Colon (tissue), 2 donors: ENCODE measurements around the gene ZBTB7C.
"Not testable (repeated sequence)": the region's sequence is repeated elsewhere in the genome, so short reads cannot be mapped to it uniquely, and the experiment has no call there.

ENCODE experiments used
- FAIRE-seq: peaks from 2 replicates; lab custom pipeline; 2012; peaks lifted over from hg19 to GRCh38; lab: Jason Lieb, UNC
- donor health status: control.
- donor health status: control.

ZBTB7C gene

DNA sequence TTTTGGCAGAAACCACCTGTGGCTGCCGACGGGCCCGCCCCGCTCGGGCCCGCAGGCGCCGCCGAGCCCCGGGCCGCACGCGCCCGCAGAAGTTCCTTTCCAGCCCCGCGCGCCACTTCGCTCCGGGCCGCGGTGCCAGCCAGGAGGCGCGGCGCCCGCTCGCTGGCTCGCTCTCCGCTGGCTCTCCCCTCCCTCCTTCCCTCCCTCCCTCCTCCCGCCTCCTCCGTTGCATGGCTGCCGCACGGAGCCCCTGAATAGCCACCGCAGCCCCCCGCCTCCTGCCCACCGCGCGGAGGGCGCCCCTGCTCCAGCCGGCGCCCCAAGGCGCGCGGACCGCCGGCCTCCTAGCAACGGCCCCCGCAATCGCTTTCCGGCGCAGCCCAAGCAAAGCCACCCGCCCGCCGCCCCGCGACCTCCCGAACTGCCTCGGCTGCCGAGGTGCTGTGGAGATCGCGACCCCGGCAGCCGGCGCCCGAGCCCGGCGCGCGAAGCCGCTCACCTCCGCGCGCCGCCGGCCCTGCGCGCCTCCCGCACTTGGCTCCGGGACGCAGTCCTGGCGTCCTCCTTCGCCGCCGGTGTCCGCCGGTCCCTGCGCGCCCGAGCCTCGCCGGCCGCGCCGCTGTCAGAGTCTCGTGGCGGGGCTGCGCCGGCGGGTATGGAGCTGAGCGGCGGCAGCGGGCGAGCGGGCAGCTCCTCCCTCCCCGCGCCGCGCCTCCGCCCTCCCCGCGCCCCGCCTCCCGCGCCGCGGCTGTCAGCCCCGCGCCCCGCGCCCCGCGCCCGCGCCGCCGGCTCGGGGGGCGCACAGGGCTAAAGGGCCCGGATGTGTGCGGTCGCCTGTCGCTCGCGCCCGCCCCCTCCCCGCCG, at the start of gene ZBTB7C:
ZBTB7C (minus strand) TSS at position 657 of the 864 bp plus-strand sequence.
- no peak for FAIRE-seq

DNA sequence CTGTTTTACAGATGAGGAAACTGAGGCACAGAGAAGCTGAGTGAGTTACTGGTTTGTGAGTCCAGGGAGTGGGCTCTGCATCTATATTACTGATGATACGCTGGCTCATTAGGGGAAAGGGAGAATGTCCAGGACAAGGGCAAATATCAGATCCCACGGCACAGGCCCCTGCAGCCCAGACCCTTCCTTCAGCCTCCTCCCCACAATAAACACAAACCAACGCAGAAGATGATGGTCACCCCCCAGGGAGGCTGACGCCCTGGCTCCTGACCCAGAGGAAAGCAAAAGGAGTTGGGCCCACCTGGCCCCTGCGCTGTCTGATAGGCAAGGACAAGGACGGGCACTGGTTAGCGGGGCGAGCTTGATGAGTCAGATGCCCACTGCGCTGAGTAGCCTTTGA, 47.7 kb upstream of the ZBTB7C start:
- FAIRE-seq, result no peak

DNA sequence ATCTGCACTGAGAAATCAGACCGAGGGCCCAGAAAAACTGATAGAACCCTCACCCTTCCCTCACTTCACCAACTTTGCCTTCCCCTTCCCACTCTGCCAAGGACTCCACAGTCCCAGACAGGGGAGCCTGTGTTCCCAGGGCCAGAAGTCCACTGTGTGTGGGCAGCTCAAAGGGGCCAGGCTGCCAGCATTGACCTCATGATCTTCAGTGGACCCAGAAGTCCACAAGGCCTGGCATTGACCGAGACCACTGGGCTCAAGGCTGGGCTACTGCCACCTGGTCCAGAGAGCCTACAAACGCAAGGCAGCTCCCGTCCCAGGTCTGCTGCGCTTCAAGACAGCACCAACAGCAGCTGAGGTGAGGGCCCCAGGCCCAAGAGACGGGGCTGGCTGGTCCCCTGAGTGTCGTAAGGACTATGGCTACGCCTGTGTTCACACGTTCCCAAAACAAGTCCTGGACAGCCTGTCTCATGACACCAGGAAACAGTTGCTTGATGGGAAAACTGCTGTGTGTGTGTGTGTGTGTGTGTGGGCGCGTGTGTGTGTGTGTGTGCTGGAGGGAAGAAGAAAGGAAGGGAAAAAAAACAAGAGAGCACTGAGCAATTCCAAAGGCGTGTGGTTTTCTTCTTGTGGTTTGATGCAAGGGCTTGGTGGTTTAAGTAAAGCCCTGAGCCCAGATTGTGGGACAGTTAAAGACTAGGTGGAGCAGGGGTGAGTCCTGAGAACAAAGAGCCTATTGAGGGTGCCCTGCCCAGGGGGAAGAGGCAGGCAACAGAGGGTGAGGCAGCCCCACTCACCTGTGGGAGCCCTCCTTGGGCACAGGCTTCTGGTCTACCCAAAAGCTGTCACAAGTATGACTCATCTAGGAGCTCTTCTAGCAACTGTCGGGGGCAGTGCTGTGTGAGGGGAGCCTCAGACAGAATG, 46.6 kb upstream of the ZBTB7C start:
- FAIRE-seq, result no peak

DNA sequence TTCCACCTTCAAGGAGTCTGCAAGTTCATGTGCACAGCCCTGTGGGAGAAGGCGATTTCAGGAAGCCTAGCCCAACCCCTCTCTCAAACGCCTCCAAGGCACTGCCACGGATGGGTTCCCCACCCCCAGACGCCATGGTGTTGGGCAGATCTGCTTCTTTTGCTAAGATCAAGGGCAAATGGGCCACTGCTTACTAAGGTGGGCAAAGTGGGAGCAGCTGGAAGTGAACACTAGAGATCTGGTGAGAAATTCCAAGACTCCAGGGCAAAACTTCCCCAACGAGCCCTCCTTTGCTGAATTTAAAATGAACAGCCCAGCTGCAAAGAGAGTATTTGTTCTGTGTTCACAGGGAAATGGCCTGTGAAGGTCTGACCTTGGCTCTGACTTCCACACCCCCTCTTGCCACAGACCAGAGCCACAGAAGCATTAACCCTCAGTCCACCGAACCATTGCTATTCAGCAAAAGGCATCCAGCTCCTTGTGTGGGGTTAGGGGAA, 45.1 kb upstream of the ZBTB7C start:
- no peak for FAIRE-seq

DNA sequence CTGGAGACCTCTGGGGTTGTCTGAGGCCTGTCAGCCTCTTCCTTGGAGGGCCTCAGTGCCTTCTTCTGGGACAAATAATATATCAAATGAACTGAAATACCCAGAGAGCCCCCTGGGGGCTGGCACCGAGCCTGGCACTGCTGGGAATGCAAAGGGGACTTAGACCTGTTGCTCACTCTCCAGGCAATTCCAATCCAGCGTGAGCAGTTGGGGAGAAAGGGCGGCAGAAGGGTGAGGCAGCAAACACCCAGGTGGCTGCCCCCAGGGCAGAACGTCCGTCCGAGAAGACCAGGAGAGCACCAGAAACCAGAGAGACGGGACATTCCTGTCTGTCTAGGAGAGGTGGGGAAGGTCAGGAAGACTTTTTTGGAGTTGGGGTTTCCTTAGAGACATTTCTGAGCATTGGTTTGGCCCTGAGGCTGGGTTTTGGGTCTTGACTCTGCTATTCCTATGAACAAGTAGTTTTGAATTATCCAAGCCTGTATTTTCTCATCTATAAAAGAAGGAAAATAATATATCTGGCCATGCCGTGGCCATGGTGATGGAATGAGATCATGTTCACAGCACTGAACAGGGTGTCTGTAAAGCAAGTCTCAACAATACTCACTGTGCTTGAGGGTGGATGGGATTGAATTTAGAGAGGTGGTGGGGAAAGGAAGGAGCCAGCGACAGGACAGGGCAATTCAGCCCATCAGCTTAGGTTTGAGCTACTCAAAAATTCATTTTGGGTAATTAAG, 44.3 kb upstream of the ZBTB7C start:
- FAIRE-seq, result no peak

DNA sequence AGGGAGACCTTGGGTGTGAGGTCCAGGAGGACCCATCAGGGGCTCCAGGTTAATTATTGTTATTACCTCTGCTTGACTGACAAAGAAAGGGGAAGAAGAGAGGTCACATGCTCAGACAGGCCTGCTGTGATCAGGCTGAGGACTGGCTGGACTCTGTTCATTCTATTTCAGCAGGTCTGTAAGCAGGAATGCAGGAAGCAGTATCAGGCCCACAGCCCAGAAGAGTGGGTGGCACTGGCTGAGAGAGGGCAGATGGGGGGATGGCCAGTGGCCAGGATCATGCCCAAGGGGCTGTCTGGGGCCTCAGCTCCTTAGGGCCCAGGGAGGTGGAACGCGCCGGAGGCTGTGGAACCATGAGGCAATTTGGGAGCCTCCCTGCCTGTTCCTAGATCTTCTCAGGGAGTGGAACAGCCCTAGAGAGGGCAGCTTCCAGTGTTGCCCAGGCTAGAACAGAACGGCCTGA, 43.7 kb upstream of the ZBTB7C start:
- FAIRE-seq, result no peak

DNA sequence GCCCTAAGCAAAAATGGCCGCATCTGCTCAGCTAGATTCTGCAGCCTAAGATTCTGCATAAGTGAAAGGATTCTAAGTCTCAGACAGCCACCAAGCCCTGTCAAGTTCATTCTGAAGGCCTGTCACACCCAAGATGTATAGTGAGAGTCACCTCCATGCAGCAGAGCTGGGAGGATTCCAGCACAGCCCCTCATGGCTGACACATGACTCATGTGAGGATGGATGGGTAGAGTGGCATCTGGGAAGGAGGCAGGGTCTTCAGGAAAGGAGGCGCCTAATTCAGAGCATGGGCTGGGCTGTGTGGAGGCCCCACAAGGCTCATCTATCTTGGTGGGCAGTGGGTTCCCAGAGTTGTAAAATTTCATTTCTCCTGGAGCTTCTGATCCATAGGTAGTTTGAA, 41.5 kb upstream of the ZBTB7C start:
- no peak for FAIRE-seq

DNA sequence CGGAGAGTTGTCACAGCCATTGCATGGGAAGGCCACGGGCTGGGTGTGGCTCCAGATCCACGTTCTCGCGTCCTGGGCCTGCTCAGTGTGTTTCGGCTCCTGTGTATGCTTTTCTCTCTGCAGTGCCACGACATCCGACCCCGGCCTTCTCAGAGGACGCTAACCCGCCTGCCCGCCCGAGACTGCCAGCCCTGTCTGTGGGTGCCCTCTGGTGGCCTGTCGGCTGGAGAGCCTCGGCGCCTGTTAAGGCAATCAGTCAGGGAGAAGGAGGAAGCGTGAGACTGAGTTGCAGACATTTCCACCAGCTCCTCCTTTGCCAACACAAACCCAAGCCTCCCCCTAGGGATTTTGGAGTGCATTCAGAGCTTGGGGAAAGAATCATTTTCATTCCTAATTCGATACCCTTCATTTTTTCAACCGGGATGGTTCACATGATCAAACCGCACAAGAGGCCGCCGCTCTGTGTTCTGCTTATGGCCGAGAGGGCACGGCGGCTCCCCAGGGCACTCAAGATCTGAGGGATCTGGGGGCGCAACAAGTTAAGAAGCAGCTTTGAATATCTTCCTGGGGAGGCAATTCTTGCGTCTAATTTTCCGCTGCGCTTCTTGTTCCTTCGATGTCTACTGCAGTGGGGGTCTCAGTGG, 37.5 kb upstream of the ZBTB7C start:
- no peak for FAIRE-seq

DNA sequence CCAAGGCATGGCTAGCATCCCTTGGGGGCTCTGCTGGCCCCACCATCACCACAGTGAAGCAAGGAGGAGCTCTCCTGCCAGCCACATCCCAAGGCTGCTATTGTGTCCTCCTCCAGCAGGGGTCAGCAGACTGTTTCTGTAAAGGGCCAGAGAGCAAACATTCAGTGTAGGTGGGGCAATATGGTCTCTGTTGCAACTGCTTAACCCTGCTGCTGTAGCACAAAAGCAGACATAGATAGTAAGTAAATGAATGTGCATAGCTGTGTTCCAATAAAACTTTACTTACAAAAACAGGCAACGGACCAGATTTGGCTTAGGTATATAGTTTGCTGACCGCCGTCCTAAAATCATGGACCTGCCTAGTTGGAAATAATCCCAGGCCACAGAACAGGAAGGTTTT, 36.4 kb upstream of the ZBTB7C start:
- FAIRE-seq, result no peak

DNA sequence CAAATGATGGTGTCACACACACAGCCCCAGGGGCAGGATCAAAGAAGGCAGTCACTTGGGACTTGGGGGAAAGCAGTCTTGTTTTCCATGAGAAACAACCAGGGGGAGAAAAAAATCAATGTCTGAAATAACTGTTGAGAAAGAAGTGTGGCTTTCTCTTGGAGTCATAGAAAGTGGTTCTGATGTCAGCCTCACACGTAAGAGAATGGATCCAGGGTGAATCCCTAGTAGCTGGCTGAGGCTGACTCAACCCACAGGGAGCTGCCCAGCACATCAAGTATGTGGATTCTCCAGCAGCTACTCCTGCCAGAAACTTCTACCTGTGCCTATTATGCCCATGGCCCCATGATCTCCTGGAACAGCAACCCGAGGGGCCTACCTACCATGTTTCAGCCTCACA, 33.6 kb upstream of the ZBTB7C start:
- FAIRE-seq, result no peak

DNA sequence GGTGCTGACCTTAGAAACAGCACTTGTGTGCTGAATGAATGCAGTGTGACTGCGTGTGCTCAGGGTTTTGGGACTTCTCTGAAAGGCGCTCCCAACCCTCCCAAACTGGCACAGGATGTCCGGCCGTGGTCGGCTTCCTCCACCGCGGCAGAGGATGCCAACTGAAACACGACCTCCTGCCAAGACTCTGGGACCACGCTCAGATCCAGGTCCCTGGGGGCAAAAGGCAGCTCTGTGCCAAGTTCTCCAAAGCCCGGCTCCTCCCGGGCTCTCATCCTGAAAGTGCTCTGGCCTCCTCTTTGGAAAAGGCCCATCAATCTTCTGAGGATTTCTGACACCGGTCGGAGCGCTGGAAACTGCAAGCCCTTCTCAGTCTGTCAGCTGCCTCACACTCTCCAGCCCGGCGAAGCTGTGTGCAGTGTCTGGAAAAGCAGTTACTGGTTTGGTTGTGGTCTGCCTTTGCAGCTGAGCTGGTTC, 32.3 kb upstream of the ZBTB7C start:
- FAIRE-seq, result no peak

DNA sequence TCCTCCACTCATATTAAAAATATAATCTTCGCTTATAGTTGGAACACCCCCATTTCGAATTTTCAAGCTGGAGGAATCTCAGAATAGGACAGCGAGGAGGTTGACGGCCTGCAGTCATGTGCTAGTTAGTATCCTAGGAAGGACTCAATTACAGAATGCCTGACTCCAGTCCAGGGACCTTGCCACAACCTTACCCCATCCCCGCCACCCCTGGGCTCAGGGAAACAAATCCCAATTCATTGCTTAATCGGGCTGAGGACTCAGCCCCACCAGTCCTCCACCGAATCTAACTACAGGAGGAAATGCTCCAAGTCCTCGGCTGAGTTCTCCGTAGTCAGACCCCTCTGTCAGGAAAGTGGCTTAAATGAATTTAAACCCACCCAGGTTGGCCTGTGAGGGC, 31.7 kb upstream of the ZBTB7C start:
- no peak for FAIRE-seq

DNA sequence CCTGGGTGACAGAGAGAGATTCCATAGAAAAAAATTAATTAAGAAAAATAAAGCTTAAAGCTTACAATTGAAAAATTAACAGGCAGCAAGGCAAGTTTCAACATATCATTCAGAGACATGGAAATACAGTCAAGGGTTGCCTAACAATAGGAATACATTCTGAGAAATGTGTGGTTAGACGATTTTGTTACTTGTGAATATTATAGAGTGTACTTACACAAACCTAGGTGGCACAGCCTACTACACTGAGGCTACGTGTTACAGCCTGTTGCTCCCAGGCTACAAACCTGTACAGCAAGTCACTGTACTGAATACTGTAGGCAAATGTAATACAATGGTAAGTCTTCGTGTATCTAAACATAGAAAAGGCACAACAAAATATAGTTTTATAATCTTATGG, 27.7 kb upstream of the ZBTB7C start:
- FAIRE-seq, result no peak

DNA sequence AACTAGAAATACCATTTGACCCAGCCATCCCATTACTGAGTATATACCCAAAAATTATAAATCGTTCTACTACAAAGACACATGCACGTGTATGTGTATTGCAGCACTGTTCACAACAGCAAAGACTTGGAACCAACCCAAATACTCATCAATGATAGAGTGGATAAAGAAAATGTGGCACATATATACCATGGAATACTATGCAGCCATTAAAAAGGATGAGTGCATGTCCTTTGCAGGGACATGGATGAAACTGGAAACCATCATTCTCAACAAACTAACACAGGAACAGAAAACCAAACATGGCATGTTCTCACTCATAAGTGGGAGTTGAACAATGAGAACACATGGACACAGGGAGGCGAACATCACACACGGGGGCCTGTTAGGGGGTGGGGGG, 25.2 kb upstream of the ZBTB7C start:
- not testable (repeated sequence) for FAIRE-seq

DNA sequence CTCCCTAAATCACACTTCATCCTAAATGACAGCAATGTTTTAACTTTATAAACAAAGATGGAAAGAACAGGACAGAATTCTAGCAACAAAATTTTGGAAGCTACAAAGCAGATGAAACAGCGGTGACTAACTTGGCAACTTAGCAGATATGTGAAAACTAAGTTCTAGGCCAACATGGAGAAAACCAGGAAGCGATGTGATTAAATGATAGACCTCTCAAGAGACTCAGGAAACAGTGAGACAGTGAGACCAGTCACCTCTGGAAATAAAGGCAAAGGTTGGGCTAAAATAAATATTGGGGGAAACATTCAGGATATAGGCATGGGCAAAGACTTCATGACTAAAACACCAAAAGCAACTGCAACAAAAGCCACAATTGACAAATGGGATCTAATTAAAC, 24.4 kb upstream of the ZBTB7C start:
- no peak for FAIRE-seq

DNA sequence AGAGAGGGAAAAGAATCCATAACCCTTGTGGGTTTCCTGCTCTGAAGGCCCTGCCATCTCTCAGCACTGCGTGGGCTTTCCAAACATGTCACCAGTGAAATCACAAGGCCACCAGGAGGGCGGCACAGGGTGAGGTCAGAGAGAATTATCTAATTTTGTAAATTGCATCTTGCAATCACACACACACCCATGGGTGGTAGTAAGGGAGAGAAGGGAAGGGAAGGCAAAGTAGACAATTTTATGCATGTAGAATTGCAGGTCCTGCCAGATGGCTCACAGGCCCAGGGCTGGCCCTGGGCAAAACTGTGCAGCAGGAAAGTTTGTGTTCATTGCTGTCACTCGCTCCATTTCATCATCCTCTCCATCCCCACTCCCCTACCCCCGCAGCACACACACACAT, 21.0 kb upstream of the ZBTB7C start:
- no peak for FAIRE-seq

DNA sequence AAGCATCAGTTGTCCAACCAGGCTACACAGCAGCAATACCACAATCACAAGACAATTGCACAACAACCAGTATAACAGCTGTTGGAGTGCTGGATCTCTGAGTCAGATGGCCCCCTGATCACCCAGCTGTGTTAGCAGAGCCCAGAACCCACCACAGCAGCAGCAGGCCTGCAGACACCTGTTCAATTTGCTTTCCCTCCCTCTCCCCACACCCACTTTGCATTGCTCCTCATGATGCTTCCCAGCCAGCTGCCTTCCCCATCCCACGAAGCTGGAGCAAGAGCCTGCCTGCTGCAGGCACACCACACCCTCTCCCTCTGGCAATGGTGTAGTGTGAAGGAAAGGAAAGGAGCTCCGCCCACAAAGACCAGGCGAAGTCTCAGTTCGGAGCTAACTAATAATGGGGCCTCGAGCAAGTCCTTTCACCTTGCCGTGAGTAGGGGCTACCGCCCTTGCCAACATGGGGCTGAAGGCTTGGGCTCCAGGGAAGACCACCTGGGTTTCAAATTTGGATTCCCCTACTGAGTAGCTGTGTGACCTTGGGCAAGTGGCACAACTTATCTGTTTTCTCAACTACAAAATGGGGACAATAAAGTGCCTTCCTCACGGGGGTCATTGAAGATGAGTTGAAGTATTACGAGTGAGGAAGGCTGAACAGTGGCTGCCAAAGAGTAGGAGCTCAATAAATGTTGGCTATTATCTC, 19.4 kb upstream of the ZBTB7C start:
- no peak for FAIRE-seq

DNA sequence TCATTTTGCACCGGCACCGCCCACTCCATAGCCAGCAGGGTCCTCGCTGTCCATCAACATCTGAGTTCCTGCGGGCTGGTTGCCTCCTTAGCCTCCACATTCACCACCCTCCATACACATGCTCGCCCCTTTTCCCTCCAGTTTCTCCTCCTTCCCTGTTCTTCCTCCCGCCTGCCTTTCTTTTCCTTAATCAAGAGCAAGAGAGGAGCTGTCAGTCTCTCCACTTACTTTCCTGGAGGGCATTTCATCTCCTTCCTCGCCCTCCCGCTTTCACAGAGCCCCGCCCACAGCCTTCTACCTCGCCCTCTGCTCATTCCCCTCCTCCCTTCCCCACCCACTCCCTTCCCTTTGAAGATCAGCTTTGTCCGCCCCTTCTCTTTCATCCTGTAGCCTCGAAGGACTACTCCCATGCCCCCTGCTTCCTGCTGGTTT, 13.8 kb upstream of the ZBTB7C start:
- no peak for FAIRE-seq

DNA sequence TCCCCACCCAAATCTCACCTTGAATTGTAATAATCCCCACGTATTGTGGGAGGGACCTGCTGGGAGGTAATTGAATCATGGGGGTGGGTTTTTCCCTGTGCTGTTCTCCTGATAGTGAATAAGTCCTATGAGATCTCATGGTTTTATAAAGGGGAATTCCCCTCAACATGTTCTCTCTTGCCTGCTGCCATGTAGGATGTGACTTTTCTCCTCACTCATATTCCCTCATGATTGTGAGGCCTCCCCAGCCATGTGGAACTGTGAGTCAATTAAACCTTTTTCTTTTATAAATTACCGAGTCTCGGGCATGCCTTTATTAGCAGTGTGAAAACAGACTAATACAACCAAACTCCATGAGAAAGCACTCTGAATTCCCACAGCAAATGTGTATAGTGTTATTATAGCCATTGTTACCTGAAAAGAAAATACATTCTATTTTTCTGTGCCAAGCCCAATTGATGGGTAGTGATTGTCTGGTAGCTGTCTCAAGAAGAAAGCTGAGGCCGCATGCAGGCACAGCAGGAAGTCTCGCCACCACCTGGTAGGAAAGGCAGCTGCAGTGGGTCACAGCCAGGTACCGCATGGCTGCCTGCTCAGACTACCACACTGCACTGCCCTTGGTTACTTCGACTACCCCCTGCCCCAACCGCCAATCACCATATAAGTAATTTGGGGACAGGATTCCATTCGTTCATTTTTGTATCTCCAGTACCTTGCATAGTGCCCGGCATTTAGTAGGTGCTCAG, 10.3 kb upstream of the ZBTB7C start:
- no peak for FAIRE-seq
